HEK293 (cell line): Measurements from ENCODE around the gene CDH23.

Experiments used
- FEZF1 ChIP-seq: fragments of 450-650 bp; formaldehyde crosslinking; IDR thresholded peaks from 2 replicates; pipeline ENCODE4 v1.5.1; 2016; ENCODE audit warnings: missing biosample characterization, missing genetic modification characterization
- IKZF3 ChIP-seq: fragments of 450-650 bp; IDR thresholded peaks from 2 replicates; pipeline ENCODE4 v1.5.0; 2018; ENCODE audit warnings: missing biosample characterization, mild to moderate bottlenecking, missing genetic modification characterization, moderate library complexity
- OSR2 ChIP-seq: fragments of 450-650 bp; formaldehyde crosslinking; IDR thresholded peaks from 2 replicates; pipeline ENCODE4 v1.5.1; 2016; ENCODE audit warnings: missing biosample characterization, missing genetic modification characterization
- PATZ1 ChIP-seq: fragments of 450-650 bp; formaldehyde crosslinking; IDR thresholded peaks from 2 replicates; pipeline ENCODE4 v1.5.1; 2016; ENCODE audit warnings: missing biosample characterization, missing genetic modification characterization
- PRDM4 ChIP-seq: fragments of 450-650 bp; formaldehyde crosslinking; IDR thresholded peaks from 2 replicates; pipeline ENCODE4 v1.5.1; 2017; ENCODE audit warnings: missing biosample characterization, missing genetic modification characterization
- RBAK ChIP-seq: fragments of 450-650 bp; formaldehyde crosslinking; IDR thresholded peaks from 2 replicates; pipeline ENCODE4 v1.5.1; 2016; ENCODE audit warnings: missing biosample characterization, missing genetic modification characterization
- REPIN1 ChIP-seq: fragments of 450-650 bp; formaldehyde crosslinking; IDR thresholded peaks from 2 replicates; pipeline ENCODE4 v1.5.1; 2017; ENCODE audit warnings: missing biosample characterization, missing genetic modification characterization, low read depth
- SP7 ChIP-seq: fragments of 450-650 bp; formaldehyde crosslinking; IDR thresholded peaks from 2 replicates; pipeline ENCODE4 v1.5.1; 2016; ENCODE audit warnings: missing biosample characterization, missing genetic modification characterization
- TCF7L2 ChIP-seq: IDR thresholded peaks from 2 replicates; pipeline ENCODE4 v1.6.1; 2011; ENCODE audit warnings: low read depth, mild to moderate bottlenecking, inconsistent platforms, low read length, moderate library complexity, borderline replicate concordance
- WT1 ChIP-seq: fragments of 450-650 bp; formaldehyde crosslinking; IDR thresholded peaks from 2 replicates; pipeline ENCODE4 v1.5.1; 2016; ENCODE audit warnings: missing biosample characterization, missing genetic modification characterization
- ZBTB10 ChIP-seq: fragments of 450-650 bp; formaldehyde crosslinking; IDR thresholded peaks from 2 replicates; pipeline ENCODE4 v1.5.1; 2016; ENCODE audit warnings: missing biosample characterization, missing genetic modification characterization
- ZBTB21 ChIP-seq: fragments of 450-650 bp; formaldehyde crosslinking; IDR thresholded peaks from 2 replicates; pipeline ENCODE4 v1.5.1; 2017; ENCODE audit warnings: missing biosample characterization, missing genetic modification characterization
- ZBTB48 ChIP-seq: fragments of 450-650 bp; formaldehyde crosslinking; IDR thresholded peaks from 2 replicates; pipeline ENCODE4 v1.5.1; 2016; ENCODE audit warnings: missing biosample characterization, missing genetic modification characterization
- ZFP37 ChIP-seq: fragments of 450-650 bp; formaldehyde crosslinking; IDR thresholded peaks from 2 replicates; pipeline ENCODE4 v1.5.1; 2016; ENCODE audit warnings: missing biosample characterization, missing genetic modification characterization
- ZNF121 ChIP-seq: fragments of 450-650 bp; formaldehyde crosslinking; IDR thresholded peaks from 2 replicates; pipeline ENCODE4 v1.5.1; 2016; ENCODE audit warnings: missing biosample characterization, missing genetic modification characterization
- ZNF133 ChIP-seq: fragments of 450-650 bp; formaldehyde crosslinking; IDR thresholded peaks from 2 replicates; pipeline ENCODE4 v1.5.1; 2016; ENCODE audit warnings: missing biosample characterization, missing genetic modification characterization
- ZNF157 ChIP-seq: fragments of 450-650 bp; formaldehyde crosslinking; IDR thresholded peaks from 2 replicates; pipeline ENCODE4 v1.5.1; 2016; ENCODE audit warnings: missing biosample characterization, missing genetic modification characterization
- ZNF175 ChIP-seq: fragments of 450-650 bp; formaldehyde crosslinking; IDR thresholded peaks from 2 replicates; pipeline ENCODE4 v1.5.1; 2016; ENCODE audit warnings: missing biosample characterization, missing genetic modification characterization
- ZNF18 ChIP-seq: fragments of 450-650 bp; formaldehyde crosslinking; IDR thresholded peaks from 2 replicates; pipeline ENCODE4 v1.5.1; 2016; ENCODE audit warnings: missing biosample characterization, missing genetic modification characterization
- ZNF239 ChIP-seq: fragments of 450-650 bp; formaldehyde crosslinking; IDR thresholded peaks from 2 replicates; pipeline ENCODE4 v1.5.1; 2016; ENCODE audit warnings: missing biosample characterization, missing genetic modification characterization
- ZNF26 ChIP-seq: fragments of 450-650 bp; formaldehyde crosslinking; IDR thresholded peaks from 2 replicates; pipeline ENCODE4 v1.5.1; 2016; ENCODE audit warnings: missing biosample characterization, missing genetic modification characterization
- ZNF350 ChIP-seq: fragments of 450-650 bp; formaldehyde crosslinking; IDR thresholded peaks from 2 replicates; pipeline ENCODE4 v1.5.0; 2017; ENCODE audit warnings: missing biosample characterization, mild to moderate bottlenecking, missing genetic modification characterization
- ZNF391 ChIP-seq: fragments of 450-650 bp; formaldehyde crosslinking; IDR thresholded peaks from 2 replicates; pipeline ENCODE4 v1.5.1; 2016; ENCODE audit warnings: low read depth, missing biosample characterization, missing genetic modification characterization, borderline replicate concordance
- ZNF514 ChIP-seq: fragments of 450-650 bp; formaldehyde crosslinking; IDR thresholded peaks from 2 replicates; pipeline ENCODE4 v1.5.1; 2016; ENCODE audit warnings: missing biosample characterization, missing genetic modification characterization
- ZNF549 ChIP-seq: fragments of 450-650 bp; IDR thresholded peaks from 2 replicates; pipeline ENCODE4 v1.5.1; 2018; ENCODE audit warnings: missing biosample characterization, missing genetic modification characterization, mild to moderate bottlenecking, inconsistent platforms, moderate library complexity
- ZNF560 ChIP-seq: fragments of 450-650 bp; formaldehyde crosslinking; IDR thresholded peaks from 2 replicates; pipeline ENCODE4 v1.5.1; 2017; ENCODE audit warnings: missing biosample characterization, missing genetic modification characterization, borderline replicate concordance
- ZNF596 ChIP-seq: fragments of 450-650 bp; IDR thresholded peaks from 2 replicates; pipeline ENCODE4 v1.5.0; 2018; ENCODE audit warnings: missing biosample characterization, mild to moderate bottlenecking, missing genetic modification characterization, moderate library complexity
- ZNF624 ChIP-seq: fragments of 450-650 bp; formaldehyde crosslinking; IDR thresholded peaks from 2 replicates; pipeline ENCODE4 v1.5.1; 2017; ENCODE audit warnings: missing biosample characterization, missing genetic modification characterization
- ZNF777 ChIP-seq: fragments of 450-650 bp; formaldehyde crosslinking; IDR thresholded peaks from 2 replicates; pipeline ENCODE4 v1.5.1; 2017; ENCODE audit warnings: missing biosample characterization, missing genetic modification characterization, borderline replicate concordance
- ZNF830 ChIP-seq: fragments of 450-650 bp; IDR thresholded peaks from 2 replicates; pipeline ENCODE4 v1.5.0; 2018; ENCODE audit warnings: missing biosample characterization, missing genetic modification characterization, low read depth, mild to moderate bottlenecking, moderate library complexity
- ZXDB ChIP-seq: fragments of 450-650 bp; formaldehyde crosslinking; IDR thresholded peaks from 2 replicates; pipeline ENCODE4 v1.5.1; 2016; ENCODE audit warnings: missing biosample characterization, missing genetic modification characterization

CDH23 gene

GRCh38 chr10:71631007-71631861 lies 234.5 kb downstream of the CDH23 start (continued):
- TF ChIP-seq ZNF18 (no peak), IKZF3 (tag by site-specific recombination) (peak; percentile 65), ZBTB10 (tag by site-specific recombination) (no peak), ZNF26 (tag by site-specific recombination) (no peak), ZNF549 (tag by site-specific recombination) (no peak), ZFP37 (tag by site-specific recombination) (no peak), REPIN1 (tag by site-specific recombination) (no peak), SP7 (peak; percentile 89), ZNF596 (tag by site-specific recombination) (peak; percentile 64; the same call in 1 of the 2 replicates), ZNF777 (no peak), ZNF239 (tag by site-specific recombination) (no peak), ZNF350 (tag by site-specific recombination) (no peak), ZNF175 (no peak), OSR2 (peak; percentile 98), ZNF121 (tag by site-specific recombination) (peak; percentile 97), ZBTB48 (peak; percentile 70), ZNF391 (tag by site-specific recombination) (no peak), ZBTB21 (tag by site-specific recombination) (no peak), ZNF624 (tag by site-specific recombination) (no peak), ZNF514 (tag by site-specific recombination) (no peak), PRDM4 (tag by site-specific recombination) (no peak), ZNF830 (tag by site-specific recombination) (no peak), WT1 (peak; percentile 95), FEZF1 (peak; percentile 86), ZXDB (tag by site-specific recombination) (no peak), RBAK (no peak), ZNF560 (tag by site-specific recombination) (no peak), ZNF133 (tag by site-specific recombination) (no peak), ZNF157 (tag by site-specific recombination) (no peak), TCF7L2 (0 out of 2 replicates have a peak, but pooled peaks have one; percentile 30), PATZ1 (tag by site-specific recombination) (peak; percentile 60)
